GM18502 (cell line): ENCODE measurements around the gene GMPPB.

Experiments used
- ATAC-seq: cut with Tn5 transposase; IDR thresholded peaks from one replicate; pipeline ENCODE4 v1.9.1; 2021; ENCODE audit warnings: mild to moderate bottlenecking; ENCODE audit not compliant: unreplicated experiment, poor library complexity

GMPPB gene

DNA sequence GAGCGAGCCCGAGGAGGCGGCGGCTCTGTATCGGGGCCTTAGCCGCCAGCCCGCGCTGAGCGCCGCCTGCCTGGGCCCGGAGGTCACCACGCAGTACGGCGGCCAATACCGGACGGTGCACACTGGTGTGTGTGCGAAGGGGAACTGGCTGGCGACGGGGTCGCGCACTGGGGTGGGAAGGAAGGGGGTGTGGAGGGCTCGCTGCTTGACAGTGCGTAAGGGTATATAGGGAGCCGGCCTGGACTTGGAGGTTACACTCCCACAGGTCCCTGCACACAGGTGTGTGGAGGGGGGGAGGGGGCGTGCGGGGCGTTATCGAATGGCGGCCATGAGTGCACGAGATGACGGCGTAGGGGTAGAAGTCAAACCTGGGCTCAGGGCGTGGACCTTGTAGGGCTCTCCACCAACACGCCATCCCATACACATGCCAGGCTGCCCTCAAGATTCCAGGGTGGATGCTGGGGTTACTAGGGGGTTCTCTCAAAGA lies 49.2 kb downstream of the GMPPB start:
- peak; percentile 20 for ATAC-seq

DNA sequence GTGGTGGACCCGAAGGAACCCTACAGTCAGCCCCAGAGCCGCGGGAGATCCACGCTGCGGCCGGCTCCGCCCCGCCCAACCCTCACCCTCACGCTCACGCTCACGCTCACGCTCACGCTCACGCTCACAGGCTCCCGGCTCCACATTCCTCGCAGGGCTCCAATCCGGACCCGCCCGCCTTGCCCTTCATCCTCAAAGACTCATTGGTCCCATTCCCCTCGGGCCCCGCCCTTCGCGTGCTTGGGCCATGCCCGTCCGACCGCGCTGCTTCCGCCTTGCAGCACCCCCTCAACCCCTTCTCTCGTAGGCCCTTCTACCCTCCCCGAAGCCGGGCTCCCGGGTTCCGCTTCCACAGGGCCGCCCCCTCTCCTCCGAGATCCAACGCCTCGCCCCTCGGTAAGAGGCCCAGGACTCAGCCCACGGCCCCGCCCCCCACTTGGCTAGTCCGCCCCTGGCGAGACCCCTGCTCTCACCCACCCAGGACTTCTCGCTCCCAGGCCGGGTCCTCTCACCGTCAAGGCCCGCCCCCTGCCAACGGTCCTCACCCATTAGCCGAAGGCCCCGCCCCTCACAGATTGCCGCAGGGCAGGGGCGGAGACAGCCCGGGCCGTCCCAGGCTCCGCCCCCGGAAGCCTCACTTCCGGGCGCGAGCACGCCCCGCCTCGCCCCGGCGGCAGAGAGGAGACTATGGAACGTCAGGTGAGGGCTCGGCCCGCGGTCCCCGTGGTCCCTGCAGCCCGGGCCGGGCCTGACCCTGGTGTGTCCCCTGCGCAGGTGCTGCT lies 49.8 kb downstream of the GMPPB start, which contains the start of gene APEH:
Gene APEH (plus strand): TSS at position 637 of the 782 bp plus-strand sequence. CDS start 51 bp downstream, at position 688.
- peak; percentile 77 for ATAC-seq

DNA sequence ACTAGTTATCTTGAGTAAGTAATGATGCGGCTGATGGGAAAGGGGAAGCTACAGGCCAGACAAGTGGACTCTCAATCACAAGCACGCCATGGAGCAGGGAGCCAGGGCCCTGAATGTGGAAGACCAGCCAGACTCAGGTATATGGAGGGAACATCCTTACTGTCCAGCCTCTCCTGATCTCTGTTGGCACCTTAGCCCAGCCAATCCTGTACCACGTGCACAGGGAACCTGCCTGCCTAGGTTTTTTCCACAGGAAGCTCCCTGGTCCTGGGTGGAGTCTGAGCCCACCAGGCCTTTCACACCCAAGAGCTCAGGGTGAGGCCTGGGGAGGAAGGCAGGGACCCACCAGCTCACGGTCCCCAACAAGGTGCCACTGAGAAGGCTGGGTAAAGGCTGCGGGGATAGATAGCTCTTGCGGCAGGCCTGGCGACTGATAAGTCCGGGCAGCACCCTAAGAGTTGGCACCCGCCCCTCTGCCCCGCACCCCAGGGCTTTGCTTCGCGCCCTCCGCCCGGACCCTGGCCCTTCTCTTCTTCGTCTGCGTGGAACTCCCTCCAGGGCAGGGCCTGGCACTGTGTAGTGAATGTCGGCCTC lies 50.5 kb downstream of the GMPPB start:
- ATAC-seq: no peak

DNA sequence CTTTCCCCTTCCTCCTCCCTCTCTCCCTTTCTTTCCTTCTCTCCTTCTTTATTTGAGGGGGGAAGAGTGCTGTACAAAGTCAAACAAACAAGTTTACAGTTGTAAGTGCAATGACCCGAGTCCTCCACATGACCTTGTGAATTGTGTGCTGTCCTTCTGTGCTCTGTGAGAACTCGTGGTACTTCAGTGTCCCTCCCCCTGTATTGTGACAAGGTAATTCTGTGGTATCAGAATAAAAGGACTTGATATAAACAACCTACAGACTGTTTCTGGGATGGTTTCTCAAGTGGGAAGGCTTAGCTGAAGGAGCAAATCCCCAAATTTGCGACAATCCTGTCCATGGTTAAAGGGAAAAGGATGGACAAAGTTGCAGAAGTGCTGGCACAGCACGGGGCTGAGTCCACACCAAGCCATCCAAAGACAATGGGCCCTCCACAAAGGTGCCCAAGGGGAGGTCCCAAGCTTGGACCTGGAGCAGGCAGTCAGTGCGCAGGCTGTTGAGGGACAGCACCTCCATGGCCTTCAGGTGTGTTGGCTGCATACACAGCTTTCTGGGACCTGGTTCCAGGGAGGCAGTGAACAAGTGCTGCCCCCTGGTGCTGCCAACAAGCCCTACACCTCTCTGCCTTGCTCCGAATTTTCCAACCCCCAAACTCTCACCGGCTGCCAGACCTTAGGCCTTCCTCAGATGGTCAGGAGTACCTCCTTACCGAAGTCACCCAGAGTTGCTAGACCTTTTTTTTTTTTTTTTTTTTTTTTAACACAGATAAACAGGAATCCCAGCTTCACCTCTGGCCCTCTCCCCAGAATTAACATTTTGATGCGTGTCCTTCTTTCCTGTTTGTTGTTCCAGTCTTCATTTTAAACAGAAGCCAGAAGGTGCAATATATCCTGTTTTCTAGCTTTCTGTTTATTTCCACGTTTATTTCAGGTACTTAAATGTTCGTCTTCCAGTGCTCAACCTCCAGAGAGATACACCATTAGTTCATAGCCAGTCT lies 52.2 kb downstream of the GMPPB start:
- ATAC-seq: no peak

DNA sequence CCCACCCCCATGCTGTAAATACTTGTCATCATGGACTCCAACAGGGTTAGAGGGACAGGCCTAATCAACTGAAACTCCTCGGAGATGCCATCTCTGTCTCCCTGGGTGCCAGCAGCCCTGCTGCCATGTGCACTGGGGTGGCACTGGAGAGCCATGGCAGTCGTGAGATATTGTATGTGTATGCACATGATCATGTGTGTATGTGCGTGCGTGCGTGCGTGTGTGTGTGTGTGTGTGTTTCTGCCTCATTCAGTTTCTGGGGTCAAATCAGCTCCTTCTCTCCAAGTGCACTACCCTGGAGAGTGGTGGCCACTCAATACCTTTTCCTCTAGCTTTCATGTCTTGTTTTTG lies 52.8 kb downstream of the GMPPB start:
- no peak for ATAC-seq
